IPS-15b (cell line): ENCODE measurements around the gene MMRN2.
"Not testable (repeated sequence)": the region's sequence is repeated elsewhere in the genome, so short reads cannot be mapped to it uniquely, and the experiment has no call there.

ENCODE experiments used
- H3K27me3 ChIP-seq: one replicate; pipeline ENCODE4 v1.6.1; 2013; ENCODE audit warnings: low read length; ENCODE audit not compliant: control insufficient read depth, insufficient read depth
- H3K36me3 ChIP-seq: one replicate; pipeline ENCODE4 v1.6.1; 2013; ENCODE audit warnings: low read length; ENCODE audit not compliant: control insufficient read depth, insufficient read depth
- H3K4me1 ChIP-seq: one replicate; pipeline ENCODE4 v1.6.1; 2013; ENCODE audit warnings: mild to moderate bottlenecking, low read length; ENCODE audit not compliant: control insufficient read depth, insufficient read depth
- H3K4me3 ChIP-seq: one replicate; pipeline ENCODE4 v1.5.1; 2013; ENCODE audit warnings: low read depth, low read length
- H3K9ac ChIP-seq: one replicate; pipeline ENCODE4 v1.6.1; 2013; ENCODE audit warnings: low read depth, mild to moderate bottlenecking, low read length
- H3K9me3 ChIP-seq: one replicate; pipeline ENCODE4 v1.6.1; 2013; ENCODE audit warnings: mild to moderate bottlenecking, low read length; ENCODE audit not compliant: control insufficient read depth, insufficient read depth

Gene MMRN2

GRCh38 chr10:86979296-86979818, 21.9 kb upstream of the MMRN2 start:
- Histone ChIP-seq H3K9ac (no peak overlapping the region), H3K4me3 (no peak overlapping the region), H3K9me3 (no peaks in the 10 kb centered on the region), H3K27me3 (no peaks in the 10 kb centered on the region), H3K4me1 (peaks cover 2% of the 10 kb centered on the region), H3K36me3 (no peaks in the 10 kb centered on the region)

DNA sequence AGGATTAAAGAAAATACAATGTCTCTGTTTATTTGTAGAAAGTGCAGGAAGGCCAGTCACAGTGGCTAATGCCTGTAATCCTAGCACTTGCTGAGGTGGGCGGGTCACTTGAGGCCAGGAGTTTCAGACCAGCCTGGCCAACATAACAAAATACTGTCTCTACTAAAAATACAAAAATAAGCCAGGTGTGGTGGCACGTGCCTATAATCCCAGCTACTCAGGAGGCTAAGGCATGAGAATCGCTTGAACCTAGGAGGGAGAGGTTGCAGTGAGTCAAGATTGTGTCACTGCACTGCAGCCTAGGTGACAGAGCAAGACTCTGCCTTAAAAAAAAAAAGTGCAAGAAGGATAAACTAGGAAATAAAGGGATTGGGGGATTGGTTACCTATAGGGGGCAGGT, 21.0 kb upstream of the MMRN2 start:
- not testable (repeated sequence) for H3K9me3 ChIP-seq, H3K9ac ChIP-seq, H3K27me3 ChIP-seq

GRCh38 chr10:86976362-86977056, 19.1 kb upstream of the MMRN2 start:
- no peaks in the 10 kb centered on the region for H3K9me3 ChIP-seq
- H3K27me3 ChIP-seq: peaks cover 17% of the 10 kb centered on the region
- no peaks in the 10 kb centered on the region for H3K36me3 ChIP-seq
- H3K9ac ChIP-seq: no peak overlapping the region
- H3K4me1 ChIP-seq: peaks cover 4% of the 10 kb centered on the region
- no peak overlapping the region for H3K4me3 ChIP-seq

More for the DNA sequence above, 21.0 kb upstream of the MMRN2 start:
- H3K4me1 ChIP-seq, H3K4me3 ChIP-seq, H3K36me3 ChIP-seq: not testable (repeated sequence)

DNA sequence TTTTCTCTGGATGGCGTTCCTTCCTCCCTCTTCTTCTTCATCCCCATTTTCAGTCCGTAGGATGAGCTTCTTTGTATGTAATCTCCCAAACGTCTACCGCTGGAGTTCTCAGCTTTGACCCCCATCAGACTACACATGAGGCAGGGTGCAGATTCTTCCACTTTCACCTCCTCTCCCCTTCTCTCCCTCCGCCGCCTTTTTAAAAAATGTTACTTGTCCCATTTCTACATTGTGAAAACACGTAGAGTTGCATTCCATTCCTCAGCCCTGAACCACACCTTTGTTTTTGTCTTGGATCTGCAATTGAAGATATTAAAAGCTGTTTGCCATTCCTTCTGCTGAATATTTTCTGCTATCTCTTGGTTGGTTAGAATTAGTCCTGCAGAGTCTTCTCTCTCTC, 17.1 kb upstream of the MMRN2 start:
- H3K9ac ChIP-seq: no peak overlapping the region
- H3K4me1 ChIP-seq: peaks cover 7% of the 10 kb centered on the region
- H3K4me3 ChIP-seq: no peak overlapping the region
- H3K9me3 ChIP-seq: no peaks in the 10 kb centered on the region
- H3K27me3 ChIP-seq: peaks cover 17% of the 10 kb centered on the region
- no peaks in the 10 kb centered on the region for H3K36me3 ChIP-seq

DNA sequence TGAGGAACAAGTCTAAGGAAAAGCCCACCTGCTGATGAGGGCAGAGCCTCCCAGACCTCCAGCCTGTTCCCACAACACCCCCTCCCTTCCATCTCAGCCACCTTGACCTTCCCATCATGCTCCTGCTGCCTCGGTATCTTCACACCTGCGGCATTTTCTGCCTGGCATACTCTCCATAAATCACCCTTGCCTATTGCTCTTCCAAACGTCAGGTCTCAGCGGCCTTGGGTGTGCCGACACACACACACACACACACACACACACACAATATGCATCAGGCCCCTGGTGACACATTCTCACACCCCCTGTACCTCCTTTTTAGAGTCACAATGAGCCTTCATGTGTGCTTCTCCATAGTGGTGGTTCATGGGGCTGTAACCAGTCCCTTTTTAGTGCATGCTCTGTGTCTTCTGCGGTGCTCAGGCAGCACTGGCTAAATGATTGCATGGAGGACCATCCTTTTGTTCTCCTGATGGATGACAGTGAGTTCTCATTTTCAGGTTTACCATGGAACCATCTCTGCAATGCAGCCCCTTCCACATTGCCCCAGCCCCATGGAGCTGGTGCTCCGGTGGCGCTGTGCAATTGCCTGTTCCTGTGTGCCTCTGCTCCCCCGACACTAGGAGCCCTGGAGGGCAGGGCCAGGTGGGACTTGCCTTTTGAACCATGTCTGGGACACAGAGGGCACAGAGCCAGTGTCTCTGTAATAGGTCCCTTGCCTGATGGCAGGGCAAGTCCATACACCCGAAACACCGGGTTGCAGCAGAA, 15.4 kb upstream of the MMRN2 start:
- H3K4me1 ChIP-seq: peaks cover 7% of the 10 kb centered on the region
- no peaks in the 10 kb centered on the region for H3K9me3 ChIP-seq
- no peaks in the 10 kb centered on the region for H3K36me3 ChIP-seq
- no peak overlapping the region for H3K4me3 ChIP-seq
- peaks cover 17% of the 10 kb centered on the region for H3K27me3 ChIP-seq
- no peak overlapping the region for H3K9ac ChIP-seq

DNA sequence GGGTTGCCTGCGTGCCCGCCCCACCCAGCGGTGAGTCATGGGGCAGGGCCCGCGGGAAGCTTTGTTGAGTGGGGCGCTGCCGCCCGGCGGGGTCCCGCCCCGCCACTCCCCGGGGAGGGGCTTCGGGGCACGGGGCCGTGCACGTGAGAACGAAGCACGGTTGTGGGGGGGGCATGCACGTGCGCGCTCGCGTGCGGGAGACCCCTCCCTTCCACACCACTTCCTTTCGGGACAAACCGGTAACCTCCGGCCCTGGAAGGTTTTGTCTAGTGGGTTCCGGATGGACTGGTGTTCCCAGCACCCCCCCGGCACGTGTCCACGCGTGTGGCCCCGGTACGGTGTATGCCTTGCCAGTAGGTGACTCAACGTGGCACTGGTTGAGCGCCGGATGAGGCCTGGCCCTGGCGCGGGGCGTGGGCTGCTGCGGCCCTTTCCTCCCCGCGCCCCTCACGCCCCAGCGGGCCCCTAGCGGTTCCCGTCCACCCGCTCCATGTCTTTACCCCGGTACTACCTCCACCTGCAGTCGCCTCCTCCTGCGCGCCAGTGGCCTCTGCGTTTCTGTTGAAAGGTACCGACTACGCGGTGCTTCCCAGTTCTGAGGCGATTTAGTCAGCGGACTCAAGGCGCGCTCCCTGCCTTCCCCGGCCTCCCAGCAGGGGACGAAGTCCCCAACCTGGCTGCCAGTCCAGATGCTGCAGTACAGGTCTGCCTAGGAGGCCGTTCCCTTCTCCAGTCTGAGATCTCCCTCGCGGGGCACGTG, 14.0 kb upstream of the MMRN2 start:
- peaks cover 12% of the 10 kb centered on the region for H3K4me1 ChIP-seq
- H3K9me3 ChIP-seq: no peaks in the 10 kb centered on the region
- H3K4me3 ChIP-seq: peak overlapping the region; percentile 62
- H3K27me3 ChIP-seq: peaks cover 17% of the 10 kb centered on the region
- H3K9ac ChIP-seq: peak overlapping the region; percentile 73
- H3K36me3 ChIP-seq: no peaks in the 10 kb centered on the region

GRCh38 chr10:86970982-86971231, 13.5 kb upstream of the MMRN2 start:
- Histone ChIP-seq H3K4me1 (peaks cover 14% of the 10 kb centered on the region), H3K27me3 (peaks cover 17% of the 10 kb centered on the region), H3K9ac (peak overlapping the region; percentile 73)

DNA sequence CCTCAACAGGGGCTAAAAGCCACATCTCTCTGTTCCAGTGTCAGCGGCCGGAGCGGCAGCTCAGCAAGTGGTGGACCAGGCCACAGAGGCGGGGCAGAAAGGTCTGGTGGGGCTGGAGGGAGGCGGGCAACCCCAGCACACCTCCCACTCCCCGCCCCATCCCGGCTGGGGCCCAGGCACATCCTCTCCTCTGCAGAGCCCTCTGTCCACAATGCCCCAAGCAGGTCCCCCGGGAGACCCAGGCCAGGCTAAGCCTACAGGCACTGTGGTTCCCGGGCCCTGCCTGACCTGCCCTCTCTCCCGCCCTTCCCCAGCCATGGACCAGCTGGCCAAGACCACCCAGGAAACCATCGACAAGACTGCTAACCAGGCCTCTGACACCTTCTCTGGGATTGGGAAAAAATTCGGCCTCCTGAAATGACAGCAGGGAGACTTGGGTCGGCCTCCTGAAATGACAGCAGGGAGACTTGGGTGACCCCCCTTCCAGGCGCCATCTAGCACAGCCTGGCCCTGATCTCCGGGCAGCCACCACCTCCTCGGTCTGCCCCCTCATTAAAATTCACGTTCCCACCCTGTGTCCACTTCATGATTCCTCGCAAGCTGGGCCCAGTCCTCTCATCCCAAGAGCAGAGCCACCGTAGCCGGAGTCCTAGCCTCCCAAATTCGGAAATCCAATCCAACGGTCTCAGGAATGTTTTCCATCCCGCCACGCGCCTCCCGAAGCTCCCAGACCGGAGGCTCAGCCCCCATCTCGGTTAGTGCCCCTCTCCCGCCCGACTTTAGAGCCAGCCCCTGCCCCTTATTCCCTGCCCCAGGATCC, 13.0 kb upstream of the MMRN2 start:
- peaks cover 17% of the 10 kb centered on the region for H3K27me3 ChIP-seq
- peak overlapping the region; percentile 62 for H3K4me3 ChIP-seq
- H3K4me1 ChIP-seq: peaks cover 14% of the 10 kb centered on the region
- peak overlapping the region; percentile 73 for H3K9ac ChIP-seq
- no peaks in the 10 kb centered on the region for H3K36me3 ChIP-seq
- H3K9me3 ChIP-seq: no peaks in the 10 kb centered on the region

More at GRCh38 chr10:86970982-86971231, 13.5 kb upstream of the MMRN2 start:
- Histone ChIP-seq H3K9me3 (no peaks in the 10 kb centered on the region), H3K36me3 (no peaks in the 10 kb centered on the region), H3K4me3 (peak overlapping the region; percentile 62)

DNA sequence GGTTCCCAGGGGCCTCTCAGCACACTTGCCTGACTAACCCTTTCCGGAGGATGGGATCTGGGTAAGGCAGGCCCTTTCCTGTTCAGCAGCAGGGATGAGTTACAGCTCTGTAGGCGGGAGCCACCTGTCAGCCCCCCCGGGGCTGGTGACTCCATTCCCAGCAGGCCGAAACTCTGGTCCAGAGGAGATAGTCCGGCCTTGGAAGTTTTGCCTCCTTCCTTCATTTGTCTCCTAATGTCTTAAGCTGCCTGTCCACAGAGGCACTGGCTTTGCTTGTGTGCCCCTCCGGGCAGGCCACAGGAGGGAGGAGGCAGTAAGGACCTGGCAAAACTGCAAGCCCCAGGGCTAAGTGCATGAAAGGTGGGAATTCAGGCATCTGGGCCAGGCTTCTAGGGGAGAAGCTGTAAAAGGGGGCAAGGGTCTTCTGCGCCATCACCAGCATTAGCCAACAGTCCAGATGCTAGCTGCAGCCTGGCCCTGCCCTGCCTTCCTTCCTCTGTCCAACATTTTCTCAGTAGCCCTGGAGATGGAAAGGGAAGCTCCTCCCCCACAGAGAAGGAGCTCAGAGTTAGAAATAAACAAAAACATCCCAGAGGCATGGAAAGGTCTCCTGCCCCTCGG, 12.1 kb upstream of the MMRN2 start:
- Histone ChIP-seq H3K4me1 (peaks cover 14% of the 10 kb centered on the region), H3K4me3 (no peak overlapping the region), H3K9me3 (no peaks in the 10 kb centered on the region), H3K9ac (no peak overlapping the region), H3K36me3 (no peaks in the 10 kb centered on the region), H3K27me3 (peaks cover 17% of the 10 kb centered on the region)

GRCh38 chr10:86968994-86969355, 11.6 kb upstream of the MMRN2 start:
- Histone ChIP-seq H3K9me3 (no peaks in the 10 kb centered on the region), H3K27me3 (peaks cover 15% of the 10 kb centered on the region), H3K36me3 (no peaks in the 10 kb centered on the region), H3K4me1 (peaks cover 14% of the 10 kb centered on the region), H3K9ac (no peak overlapping the region), H3K4me3 (no peak overlapping the region)
